Measurements from ENCODE around the gene CDH23.

GRCh38 chr10:71437537-71438092 lies 40.9 kb downstream of the CDH23 start:
- TF ChIP-seq CTCF (conservative IDR thresholded peaks at IDR 0.05 in 1 of 2, IDR thresholded peaks at IDR 0.05 in 1 of 2; ENCODE audit: extremely low read depth in 1 of 2, insufficient read depth in 1 of 2, low read depth in 1 of 2, low read length in 2 of 2) (no peak), EZH2 (IDR thresholded peaks at IDR 0.05; ENCODE audit: borderline replicate concordance, low read length) (no peak)
